Measurements from ENCODE around the gene NDUFAB1.
"Not testable (repeated sequence)": the region's sequence is repeated elsewhere in the genome, so short reads cannot be mapped to it uniquely, and the experiment has no call there.

The NDUFAB1 gene

DNA sequence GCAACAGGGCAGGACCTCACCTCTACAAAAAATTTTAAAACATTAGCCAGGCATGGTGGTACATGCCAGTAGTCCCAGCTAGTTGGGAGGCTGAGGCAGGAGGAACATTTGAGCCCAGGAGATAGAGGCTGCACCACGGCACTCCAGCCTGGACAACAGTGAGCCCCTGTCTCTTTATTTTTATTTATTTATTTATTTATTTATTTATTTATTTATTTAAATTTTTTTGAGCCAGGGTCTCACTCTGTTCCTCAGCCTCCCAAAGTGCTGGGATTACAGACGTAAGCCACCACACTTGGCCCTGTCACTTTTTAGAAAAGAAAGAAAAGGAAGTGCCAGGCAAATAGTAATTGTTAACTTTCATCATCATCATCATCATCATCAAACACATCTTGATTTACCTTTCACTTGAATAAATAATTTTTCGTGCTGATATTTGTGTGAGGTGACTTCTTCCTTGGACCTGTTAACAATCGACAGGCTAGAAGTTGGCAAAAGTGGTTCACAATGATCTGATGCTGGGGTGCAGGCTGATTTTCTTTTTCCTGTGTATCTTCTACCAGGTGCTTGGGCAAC is 38.4 kb upstream of the NDUFAB1 start:
- no peak overlapping the region for H3K4me3 ChIP-seq (ENCODE audit: low read depth, low read length)
- TF ChIP-seq, protein P1, sequence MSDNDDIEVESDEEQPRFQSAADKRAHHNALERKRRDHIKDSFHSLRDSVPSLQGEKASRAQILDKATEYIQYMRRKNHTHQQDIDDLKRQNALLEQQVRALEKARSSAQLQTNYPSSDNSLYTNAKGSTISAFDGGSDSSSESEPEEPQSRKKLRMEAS (IDR thresholded peaks at IDR 0.05; ENCODE audit: low read depth, low read length): no peak
- TF ChIP-seq MYC (IDR thresholded peaks at IDR 0.05; ENCODE audit: low read depth, low read length): no peak
- DNase-seq (ENCODE audit: low read depth): no peak

DNA sequence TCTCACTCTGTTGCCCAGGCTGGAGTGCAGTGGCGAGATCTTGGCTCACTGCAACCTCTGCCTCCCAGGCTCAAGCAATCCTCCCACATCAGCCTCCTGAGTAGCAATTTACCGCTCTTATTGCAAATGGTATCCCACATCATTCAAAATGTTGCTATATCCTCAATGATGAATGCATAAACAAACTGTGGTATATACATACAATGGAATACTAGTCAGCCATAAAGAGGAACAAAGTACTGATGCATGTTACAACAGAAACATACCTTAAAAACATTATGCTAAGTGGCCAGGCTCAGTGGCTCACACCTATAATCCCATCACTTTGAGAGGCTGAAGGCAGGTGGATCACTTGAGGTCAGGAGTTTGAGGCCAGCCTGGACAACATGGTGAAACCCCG is 35.8 kb upstream of the NDUFAB1 start:
- H3K4me3 ChIP-seq (ENCODE audit: low read depth, low read length); DNase-seq (ENCODE audit: low read depth): not testable (repeated sequence)

DNA sequence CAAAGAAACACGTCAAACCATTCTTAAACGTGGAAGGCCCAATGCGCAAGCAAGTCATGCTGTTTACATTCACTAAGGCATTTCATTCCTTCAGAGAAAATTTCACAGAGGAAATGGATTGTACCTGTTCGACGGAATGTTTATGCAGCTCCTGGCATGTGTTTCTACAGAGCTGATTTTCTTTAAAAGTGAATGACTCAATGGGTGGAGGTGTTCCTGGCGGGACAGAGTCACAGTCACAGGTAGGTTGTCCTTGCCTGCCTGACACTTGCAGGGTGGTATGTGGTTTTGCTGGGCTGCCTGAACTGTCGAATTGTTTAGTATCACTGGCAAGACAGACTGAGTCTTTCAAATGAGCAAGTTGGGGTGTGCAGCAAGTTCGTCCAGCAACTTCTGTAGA is 33.4 kb upstream of the NDUFAB1 start:
- no peak overlapping the region for H3K4me3 ChIP-seq (ENCODE audit: low read depth, low read length)
- DNase-seq (ENCODE audit: low read depth): no peak
- TF ChIP-seq MYC (IDR thresholded peaks at IDR 0.05; ENCODE audit: low read depth, low read length) (no peak), POLR2A (IDR thresholded peaks at IDR 0.05; ENCODE audit: extremely low read depth, insufficient read length) (no peak)
- TF ChIP-seq, protein P2, sequence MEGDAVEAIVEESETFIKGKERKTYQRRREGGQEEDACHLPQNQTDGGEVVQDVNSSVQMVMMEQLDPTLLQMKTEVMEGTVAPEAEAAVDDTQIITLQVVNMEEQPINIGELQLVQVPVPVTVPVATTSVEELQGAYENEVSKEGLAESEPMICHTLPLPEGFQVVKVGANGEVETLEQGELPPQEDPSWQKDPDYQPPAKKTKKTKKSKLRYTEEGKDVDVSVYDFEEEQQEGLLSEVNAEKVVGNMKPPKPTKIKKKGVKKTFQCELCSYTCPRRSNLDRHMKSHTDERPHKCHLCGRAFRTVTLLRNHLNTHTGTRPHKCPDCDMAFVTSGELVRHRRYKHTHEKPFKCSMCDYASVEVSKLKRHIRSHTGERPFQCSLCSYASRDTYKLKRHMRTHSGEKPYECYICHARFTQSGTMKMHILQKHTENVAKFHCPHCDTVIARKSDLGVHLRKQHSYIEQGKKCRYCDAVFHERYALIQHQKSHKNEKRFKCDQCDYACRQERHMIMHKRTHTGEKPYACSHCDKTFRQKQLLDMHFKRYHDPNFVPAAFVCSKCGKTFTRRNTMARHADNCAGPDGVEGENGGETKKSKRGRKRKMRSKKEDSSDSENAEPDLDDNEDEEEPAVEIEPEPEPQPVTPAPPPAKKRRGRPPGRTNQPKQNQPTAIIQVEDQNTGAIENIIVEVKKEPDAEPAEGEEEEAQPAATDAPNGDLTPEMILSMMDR (IDR thresholded peaks at IDR 0.05; ENCODE audit: low read depth, low read length): no peak
- TF ChIP-seq, protein P1 (IDR thresholded peaks at IDR 0.05; ENCODE audit: low read depth, low read length): no peak

DNA sequence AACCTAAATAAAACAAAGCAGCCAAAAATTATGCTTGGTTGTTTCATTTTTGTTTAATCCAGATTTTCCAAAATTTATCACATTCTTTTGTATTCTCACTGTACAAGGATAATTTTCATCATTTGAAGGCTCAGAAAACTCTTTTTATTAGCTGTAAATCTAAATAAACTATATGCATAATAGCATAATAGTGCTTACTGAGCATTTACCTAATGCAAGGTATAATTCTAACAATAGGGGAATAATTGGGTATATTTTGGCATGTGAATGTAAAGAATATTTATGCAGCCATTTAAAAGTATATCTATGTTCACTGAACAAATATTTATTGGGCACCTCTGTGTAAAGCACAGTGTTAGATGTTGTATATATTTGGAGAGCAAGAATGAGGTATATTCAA is 28.0 kb upstream of the NDUFAB1 start:
- TF ChIP-seq MYC (IDR thresholded peaks at IDR 0.05; ENCODE audit: low read depth, low read length) (no peak), POLR2A (IDR thresholded peaks at IDR 0.05; ENCODE audit: extremely low read depth, insufficient read length) (no peak)
- TF ChIP-seq, protein P1 (IDR thresholded peaks at IDR 0.05; ENCODE audit: low read depth, low read length): no peak
- TF ChIP-seq, protein P2 (IDR thresholded peaks at IDR 0.05; ENCODE audit: low read depth, low read length): no peak
- H3K4me3 ChIP-seq (ENCODE audit: low read depth, low read length): no peak overlapping the region
- DNase-seq (ENCODE audit: low read depth): no peak

DNA sequence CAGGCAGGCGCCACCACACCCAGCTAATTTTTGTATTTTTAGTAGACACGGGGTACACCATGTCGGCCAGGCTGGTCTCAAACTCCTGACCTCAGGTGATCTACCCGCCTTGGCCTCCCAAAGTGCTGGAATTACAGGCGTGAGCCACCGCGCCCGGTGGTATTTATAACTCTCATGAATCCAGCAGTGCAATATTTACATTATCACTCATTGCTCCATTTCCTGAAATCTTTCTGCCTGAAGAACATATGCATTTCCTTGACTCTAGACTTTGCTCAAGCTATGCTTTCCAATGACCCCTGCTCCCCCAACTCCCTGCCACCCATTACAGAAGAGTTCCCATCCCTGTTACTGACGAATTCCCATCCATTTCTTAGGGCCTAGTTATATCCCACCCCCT is 19.7 kb upstream of the NDUFAB1 start:
- TF ChIP-seq, protein P1 (IDR thresholded peaks at IDR 0.05; ENCODE audit: low read depth, low read length): no peak
- TF ChIP-seq, protein P2 (IDR thresholded peaks at IDR 0.05; ENCODE audit: low read depth, low read length): no peak
- TF ChIP-seq POLR2A (IDR thresholded peaks at IDR 0.05; ENCODE audit: extremely low read depth, insufficient read length) (no peak), MYC (IDR thresholded peaks at IDR 0.05; ENCODE audit: low read depth, low read length) (no peak)
- DNase-seq (ENCODE audit: low read depth): no peak
- no peak overlapping the region for H3K4me3 ChIP-seq (ENCODE audit: low read depth, low read length)

DNA sequence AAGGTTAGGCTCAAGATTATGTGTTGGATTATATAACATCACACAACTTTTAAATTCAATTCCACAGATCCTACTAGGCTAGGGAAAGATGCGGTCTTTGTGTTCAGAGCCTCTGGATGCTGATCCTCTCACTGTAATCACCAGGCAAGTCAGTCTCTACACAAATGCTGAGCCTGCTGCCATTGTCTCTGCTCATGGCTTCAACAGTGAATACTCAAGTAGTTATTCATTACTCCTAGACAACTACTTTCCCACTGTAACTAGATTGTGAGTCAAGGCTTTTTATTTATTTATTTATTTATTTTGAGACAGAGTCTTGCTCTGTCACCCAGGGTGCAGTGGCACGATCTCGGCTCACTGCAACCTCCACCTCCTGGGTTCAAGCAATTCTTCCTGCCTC is 15.8 kb upstream of the NDUFAB1 start:
- no peak for TF ChIP-seq POLR2A (IDR thresholded peaks at IDR 0.05; ENCODE audit: extremely low read depth, insufficient read length)
- TF ChIP-seq, protein P2 (IDR thresholded peaks at IDR 0.05; ENCODE audit: low read depth, low read length): no peak
- TF ChIP-seq, protein P1 (IDR thresholded peaks at IDR 0.05; ENCODE audit: low read depth, low read length): no peak
- no peak for TF ChIP-seq MYC (IDR thresholded peaks at IDR 0.05; ENCODE audit: low read depth, low read length)
- DNase-seq (ENCODE audit: low read depth): no peak
- no peak overlapping the region for H3K4me3 ChIP-seq (ENCODE audit: low read depth, low read length)

DNA sequence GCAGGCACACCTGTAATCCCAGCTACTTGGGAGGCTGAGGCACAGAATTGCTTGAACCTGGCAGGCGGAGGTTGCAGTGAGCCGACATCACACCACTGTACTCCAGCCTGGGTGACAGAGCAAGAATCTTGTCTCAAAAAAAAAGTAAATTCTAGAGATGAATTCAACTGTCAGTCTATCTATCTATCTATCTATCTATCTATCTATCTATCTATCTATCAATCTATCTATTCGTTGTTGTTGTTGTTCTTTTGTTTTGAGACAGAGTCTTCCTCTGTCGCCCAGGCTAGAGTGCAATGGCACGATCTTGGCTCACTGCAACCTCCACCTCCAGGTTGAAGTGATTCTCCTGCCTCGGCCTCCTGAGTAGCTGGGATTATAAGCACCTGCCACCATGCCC is 14.8 kb upstream of the NDUFAB1 start:
- H3K4me3 ChIP-seq (ENCODE audit: low read depth, low read length); DNase-seq (ENCODE audit: low read depth): not testable (repeated sequence)

Data from NB4 (cell line).